Stomach (tissue), 9 donors: Measurements from ENCODE around the gene PRKCB. TPM values are rescaled to one million over a fixed set of nuclear protein-coding genes. Genes with fewer than 3 reads are reported as not detected.

Source experiments
- DNase-seq, 2 donors: peaks; one replicate each; pipeline versions ENCODE4 v3.0.0 to v3.0.0-alpha.2; 2013 to 2019
- H3K27ac ChIP-seq, 5 donors: fragments of 200-600 bp in 4 of 5; sonication (generic) in 4 of 5; one replicate each; pipeline ENCODE4 v1.5.1; 2013 to 2019; ENCODE audit warnings: mild to moderate bottlenecking in 1 of 5, moderate library complexity in 1 of 5
- H3K27me3 ChIP-seq, 3 donors: fragments of 200-600 bp; sonication (generic); one replicate each; pipeline ENCODE4 v1.5.1; 2017 to 2019; ENCODE audit warnings: mixed run types in 1 of 3
- H3K36me3 ChIP-seq, 4 donors: fragments of 200-600 bp; sonication (generic); 1 replicate in 3 of 4; 2 replicates in 1 of 4; pipeline ENCODE4 v1.5.1; 2016 to 2019
- H3K4me1 ChIP-seq, 4 donors: fragments of 200-600 bp; sonication (generic); one replicate each; pipeline ENCODE4 v1.5.1; 2016 to 2019
- H3K4me3 ChIP-seq, 4 donors: fragments of 200-600 bp; sonication (generic) in 3 of 4; one replicate each; pipeline ENCODE4 v1.5.1; 2016 to 2019; ENCODE audit warnings: mild to moderate bottlenecking in 1 of 4
- H3K9me3 ChIP-seq, 4 donors: fragments of 200-600 bp; sonication (generic); one replicate each; pipeline ENCODE4 v1.5.1; 2016 to 2019
- EP300 ChIP-seq: sonication (generic); formaldehyde crosslinking; IDR thresholded peaks from one replicate; pipeline ENCODE4 v1.6.1; 2017; ENCODE audit warnings: antibody characterized with exemption
- POLR2A ChIP-seq, 4 donors: fragments of 450-650 bp; IDR thresholded peaks; one replicate each; pipeline ENCODE4 v1.6.1; 2016; ENCODE audit warnings: antibody characterized with exemption in 4 of 4, control low read depth in 2 of 4, mild to moderate bottlenecking in 1 of 4, moderate library complexity in 1 of 4
- POLR2AphosphoS5 ChIP-seq, 3 donors: sonication (generic); formaldehyde crosslinking; IDR thresholded peaks; one replicate each; pipeline ENCODE4 v1.6.1; 2016; ENCODE audit warnings: antibody characterized with exemption in 3 of 3
- WGBS, 5 donors: extraction: QIAGEN DNeasy Blood & Tissue Kit in 3 of 5; methylation state at CpG; one replicate each; pipeline versions ENCODE4 v1.1.5 to v1.1.7; 2013 to 2018; 5-methylcytosine and 5-hydroxymethylcytosine counted together
- intact Hi-C: fragments of 100-400 bp; cut with DNase I; formaldehyde crosslinking; loops from one replicate; pipeline ENCODE4 v1.15.1; 2023; ENCODE audit warnings: low total_unique reads
- polyA plus RNA-seq, 3 donors: library from polyadenylated mRNA; stranded (reverse); fragments of 200-250 nt; gene quantifications; one replicate each; pipeline ENCODE4 v1.2.3, GENCODE V29; 2013
- total RNA-seq, 5 donors: library from RNA; depleted of rRNA; stranded (reverse); fragments of >200 nt; gene quantifications; one replicate each; pipeline versions ENCODE4 v1.1.0 to v1.2.3, GENCODE V29; 2014 to 2016
- TF ChIP-seq, protein P1 (sequence below), 7 experiments: fragments of 450-650 bp in 4 of 7; fragments of 200-600 bp in 3 of 7; sonication (generic) in 3 of 7; IDR thresholded peaks; one replicate each; pipeline ENCODE4 v1.5.1; 2016 to 2019; ENCODE audit warnings: antibody characterized with exemption in 7 of 7, control low read depth in 2 of 7, mild to moderate bottlenecking in 1 of 7
- donor health status: healthy with polysubstance abuse.
- donor health status: Bipolar disorder and iron deficiency.
- donor health status: healthy.

PRKCB gene
- total and polyA plus RNA-seq, 8 donors: 1.1 to 49.6 (median 14.7) TPM

DNA sequence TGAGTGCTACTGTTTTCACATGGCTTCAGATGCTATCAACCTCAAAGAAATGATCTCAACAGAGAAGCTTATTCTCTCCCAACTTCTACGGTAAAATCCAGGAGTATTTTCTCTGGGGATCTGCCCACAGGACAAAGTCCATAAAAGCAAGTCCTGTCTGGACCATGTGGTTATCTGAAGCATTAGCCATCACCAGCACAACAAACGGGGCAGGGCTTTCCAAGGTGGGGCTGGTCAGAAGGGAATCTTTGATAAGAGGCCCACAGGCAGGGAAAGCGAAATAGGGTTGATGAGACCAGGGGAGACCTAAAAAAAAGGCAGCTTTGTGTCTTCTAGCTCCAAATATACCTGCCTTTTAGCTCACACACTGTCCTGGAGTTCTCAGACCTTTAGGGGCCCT, 381.7 kb downstream of the PRKCB start:
- Histone ChIP-seq H3K36me3 (peaks cover 0 to 5% (median 0%) of the 10 kb centered on the region in 4 donors), H3K4me3 (no peak overlapping the region), H3K9me3 (no peaks in the 10 kb centered on the region), H3K27ac (no peak overlapping the region), H3K27me3 (no peaks in the 10 kb centered on the region), H3K4me1 (no peaks in the 10 kb centered on the region)
- intact Hi-C loops: no loop called here
- TF ChIP-seq, protein P1, sequence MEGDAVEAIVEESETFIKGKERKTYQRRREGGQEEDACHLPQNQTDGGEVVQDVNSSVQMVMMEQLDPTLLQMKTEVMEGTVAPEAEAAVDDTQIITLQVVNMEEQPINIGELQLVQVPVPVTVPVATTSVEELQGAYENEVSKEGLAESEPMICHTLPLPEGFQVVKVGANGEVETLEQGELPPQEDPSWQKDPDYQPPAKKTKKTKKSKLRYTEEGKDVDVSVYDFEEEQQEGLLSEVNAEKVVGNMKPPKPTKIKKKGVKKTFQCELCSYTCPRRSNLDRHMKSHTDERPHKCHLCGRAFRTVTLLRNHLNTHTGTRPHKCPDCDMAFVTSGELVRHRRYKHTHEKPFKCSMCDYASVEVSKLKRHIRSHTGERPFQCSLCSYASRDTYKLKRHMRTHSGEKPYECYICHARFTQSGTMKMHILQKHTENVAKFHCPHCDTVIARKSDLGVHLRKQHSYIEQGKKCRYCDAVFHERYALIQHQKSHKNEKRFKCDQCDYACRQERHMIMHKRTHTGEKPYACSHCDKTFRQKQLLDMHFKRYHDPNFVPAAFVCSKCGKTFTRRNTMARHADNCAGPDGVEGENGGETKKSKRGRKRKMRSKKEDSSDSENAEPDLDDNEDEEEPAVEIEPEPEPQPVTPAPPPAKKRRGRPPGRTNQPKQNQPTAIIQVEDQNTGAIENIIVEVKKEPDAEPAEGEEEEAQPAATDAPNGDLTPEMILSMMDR (IDR thresholded peaks at IDR 0.05): no peak
- no peak for TF ChIP-seq POLR2A (IDR thresholded peaks at IDR 0.05)
- TF ChIP-seq EP300: no peak
- no peak for TF ChIP-seq POLR2AphosphoS5 (IDR thresholded peaks at IDR 0.05)
- 33 to 50% (median 45%) methylated on average over 3 of the region's 3 CpGs for WGBS, 5 donors
- no peak for DNase-seq

DNA sequence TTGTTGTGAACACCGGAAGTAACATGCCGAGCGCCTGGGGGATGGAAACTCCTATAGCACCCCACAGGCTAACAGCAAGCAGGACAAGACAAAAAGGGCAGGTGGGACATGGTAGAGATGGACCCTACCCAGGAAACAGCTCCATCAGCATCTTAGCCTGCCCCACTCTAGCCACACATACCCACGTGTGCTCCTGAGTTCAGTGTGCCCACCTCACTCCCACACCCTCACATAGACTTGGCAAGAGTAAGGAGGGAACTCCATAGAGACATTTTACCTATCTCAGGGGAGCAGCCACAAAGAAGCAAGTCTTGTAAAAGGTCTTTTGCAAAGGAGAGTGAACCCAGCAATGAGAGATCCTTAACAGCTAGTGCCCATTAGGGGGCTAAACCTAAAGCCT, 382.5 kb downstream of the PRKCB start:
- no peak overlapping the region for H3K4me3 ChIP-seq
- intact Hi-C loops: no loop called here
- H3K27ac ChIP-seq: no peak overlapping the region
- H3K4me1 ChIP-seq: no peaks in the 10 kb centered on the region
- H3K27me3 ChIP-seq: no peaks in the 10 kb centered on the region
- 82 to 88% (median 86%) methylated on average over 4 of the region's 4 CpGs for WGBS, 5 donors
- H3K36me3 ChIP-seq: peaks cover 0 to 5% (median 0%) of the 10 kb centered on the region in 4 donors
- no peaks in the 10 kb centered on the region for H3K9me3 ChIP-seq
- TF ChIP-seq EP300: no peak
- no peak for TF ChIP-seq POLR2AphosphoS5 (IDR thresholded peaks at IDR 0.05)
- TF ChIP-seq, protein P1 (IDR thresholded peaks at IDR 0.05): no peak
- no peak for TF ChIP-seq POLR2A (IDR thresholded peaks at IDR 0.05)
- no peak for DNase-seq

DNA sequence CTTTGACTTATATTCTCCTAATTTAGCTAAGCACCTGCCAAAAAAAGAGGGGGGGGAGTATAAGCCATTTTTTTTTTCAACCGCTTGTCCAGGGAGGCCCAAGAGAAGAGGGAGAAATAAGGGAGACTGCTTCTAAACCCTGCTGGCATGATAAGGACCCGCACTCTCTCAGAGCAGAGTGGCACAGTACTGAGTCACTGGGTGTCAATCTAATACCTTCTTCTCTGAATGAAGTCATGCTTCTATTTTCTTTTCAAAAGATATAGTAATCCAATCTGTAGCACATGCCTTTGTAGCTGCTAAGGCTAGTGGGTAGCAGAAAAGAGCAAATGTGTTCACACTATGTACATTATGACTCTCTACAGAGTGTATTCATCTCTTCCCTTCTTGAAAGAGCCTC, 385.4 kb downstream of the PRKCB start:
- intact Hi-C loops: no loop called here
- Histone ChIP-seq H3K27me3 (no peaks in the 10 kb centered on the region), H3K27ac (no peak overlapping the region), H3K36me3 (no peaks in the 10 kb centered on the region), H3K4me1 (no peaks in the 10 kb centered on the region), H3K4me3 (no peak overlapping the region), H3K9me3 (peaks cover 0 to 4% (median 0%) of the 10 kb centered on the region in 4 donors)
- no peak for DNase-seq
- TF ChIP-seq, protein P1 (IDR thresholded peaks at IDR 0.05): no peak
- TF ChIP-seq POLR2AphosphoS5 (IDR thresholded peaks at IDR 0.05) (no peak), POLR2A (IDR thresholded peaks at IDR 0.05) (no peak), EP300 (no peak)
- WGBS, 5 donors: 82 to 96% (median 95%) methylated on average over 2 of the region's 2 CpGs

DNA sequence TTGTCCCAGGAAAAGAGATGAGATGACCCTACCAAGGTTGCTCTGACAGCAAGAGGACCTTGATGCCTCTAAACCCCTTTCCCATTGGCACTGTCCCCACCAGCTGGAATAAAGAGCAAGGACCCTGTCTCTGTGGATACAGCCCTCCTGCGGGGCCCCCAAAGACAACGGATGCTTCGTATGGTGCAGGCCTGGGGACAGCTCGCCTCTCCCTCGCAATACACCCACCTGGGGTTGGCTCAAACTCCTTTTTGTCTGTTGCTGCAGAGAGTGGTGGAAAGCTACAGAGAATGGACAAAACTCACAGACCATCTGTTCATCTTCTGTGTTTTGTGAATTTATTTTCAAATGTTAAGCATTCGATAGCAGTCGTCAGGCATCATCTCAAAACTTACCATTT, 392.7 kb downstream of the PRKCB start:
- no peaks in the 10 kb centered on the region for H3K36me3 ChIP-seq
- 88 to 92% (median 90%) methylated on average over 7 of the region's 7 CpGs for WGBS, 5 donors
- H3K9me3 ChIP-seq: peaks cover 0 to 4% (median 0%) of the 10 kb centered on the region in 4 donors
- no peak for TF ChIP-seq POLR2AphosphoS5 (IDR thresholded peaks at IDR 0.05)
- TF ChIP-seq, protein P1 (IDR thresholded peaks at IDR 0.05): no peak
- H3K4me1 ChIP-seq: no peaks in the 10 kb centered on the region
- H3K27ac ChIP-seq: no peak overlapping the region
- peaks cover 0 to 18% (median 0%) of the 10 kb centered on the region in 3 donors for H3K27me3 ChIP-seq
- intact Hi-C loops: no loop called here
- no peak overlapping the region for H3K4me3 ChIP-seq
- DNase-seq: no peak
